ENCODE results near the gene RDH14.

Gene RDH14

DNA sequence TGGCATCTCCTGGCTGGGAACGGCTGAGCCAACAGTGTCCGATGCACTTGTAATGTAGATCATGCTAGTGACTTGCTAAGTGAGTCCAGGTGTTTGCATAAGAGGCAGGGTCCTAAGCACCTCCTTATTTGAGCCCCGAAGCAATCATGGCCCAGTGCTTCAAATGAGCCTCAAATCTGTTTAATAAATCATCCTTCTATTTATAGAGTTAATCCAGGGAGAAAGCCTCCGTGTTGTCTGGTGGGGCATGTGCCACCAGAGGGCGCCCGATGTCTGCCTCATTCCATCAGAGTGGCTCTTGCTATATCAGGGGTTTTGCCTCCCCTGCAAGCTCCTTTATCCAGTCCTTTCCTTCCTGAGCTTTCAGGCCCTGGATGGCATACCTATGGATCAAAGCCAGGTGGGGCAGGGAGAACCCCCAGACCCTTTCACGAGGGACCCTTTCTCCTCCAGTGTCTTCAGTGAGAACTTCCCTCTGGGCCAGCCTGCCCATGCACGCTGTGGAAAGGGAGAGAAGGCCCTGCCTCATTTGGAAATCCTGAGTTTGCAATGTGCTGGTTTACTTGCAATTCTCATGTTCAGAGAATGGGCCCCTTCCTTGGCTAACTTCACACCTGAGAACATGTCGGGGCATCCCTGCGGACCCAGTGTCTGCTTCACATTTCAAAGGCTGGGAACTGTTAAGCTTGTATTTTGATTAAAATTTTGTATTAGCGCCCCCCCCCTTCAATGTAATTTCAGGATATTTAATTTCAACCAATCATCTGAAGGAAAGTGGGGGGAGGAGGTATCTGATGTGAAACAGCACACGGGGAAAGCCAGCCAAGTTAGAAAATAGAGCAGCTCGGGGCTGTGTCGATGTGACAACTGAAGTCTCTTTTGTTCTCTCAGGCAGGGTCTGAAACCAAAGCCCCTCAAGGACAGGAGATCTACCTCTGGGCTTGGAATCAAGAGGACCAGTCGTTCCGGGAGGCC is 39.7 kb downstream of the RDH14 start:
- peak; percentile 78 for DNase-seq

DNA sequence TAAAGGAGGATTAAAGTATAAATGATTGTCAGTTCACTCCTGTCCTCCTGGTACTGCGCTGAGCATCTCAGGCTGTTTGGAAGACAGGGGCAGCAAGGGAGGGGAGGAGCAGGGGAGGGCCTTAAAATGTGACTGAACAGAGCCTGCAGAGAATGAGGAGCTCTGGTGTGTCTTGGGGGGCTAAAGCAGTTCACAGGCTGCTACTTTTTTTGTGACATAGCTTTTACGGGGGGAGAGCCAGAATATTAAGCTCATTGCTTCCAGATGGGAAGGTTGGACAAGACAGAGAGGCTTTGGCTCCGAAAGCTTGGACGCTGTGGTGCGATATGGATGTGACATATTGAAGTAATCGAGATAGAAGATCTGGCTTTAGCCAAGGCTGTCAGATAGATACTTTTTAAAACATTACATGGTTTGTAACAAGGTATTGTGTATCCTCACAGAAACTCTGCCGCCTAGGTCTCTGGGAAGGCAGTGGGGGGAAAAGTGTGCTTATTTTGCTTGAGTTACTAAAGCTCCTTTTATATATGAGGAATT is 40.5 kb downstream of the RDH14 start:
- no peak for DNase-seq

DNA sequence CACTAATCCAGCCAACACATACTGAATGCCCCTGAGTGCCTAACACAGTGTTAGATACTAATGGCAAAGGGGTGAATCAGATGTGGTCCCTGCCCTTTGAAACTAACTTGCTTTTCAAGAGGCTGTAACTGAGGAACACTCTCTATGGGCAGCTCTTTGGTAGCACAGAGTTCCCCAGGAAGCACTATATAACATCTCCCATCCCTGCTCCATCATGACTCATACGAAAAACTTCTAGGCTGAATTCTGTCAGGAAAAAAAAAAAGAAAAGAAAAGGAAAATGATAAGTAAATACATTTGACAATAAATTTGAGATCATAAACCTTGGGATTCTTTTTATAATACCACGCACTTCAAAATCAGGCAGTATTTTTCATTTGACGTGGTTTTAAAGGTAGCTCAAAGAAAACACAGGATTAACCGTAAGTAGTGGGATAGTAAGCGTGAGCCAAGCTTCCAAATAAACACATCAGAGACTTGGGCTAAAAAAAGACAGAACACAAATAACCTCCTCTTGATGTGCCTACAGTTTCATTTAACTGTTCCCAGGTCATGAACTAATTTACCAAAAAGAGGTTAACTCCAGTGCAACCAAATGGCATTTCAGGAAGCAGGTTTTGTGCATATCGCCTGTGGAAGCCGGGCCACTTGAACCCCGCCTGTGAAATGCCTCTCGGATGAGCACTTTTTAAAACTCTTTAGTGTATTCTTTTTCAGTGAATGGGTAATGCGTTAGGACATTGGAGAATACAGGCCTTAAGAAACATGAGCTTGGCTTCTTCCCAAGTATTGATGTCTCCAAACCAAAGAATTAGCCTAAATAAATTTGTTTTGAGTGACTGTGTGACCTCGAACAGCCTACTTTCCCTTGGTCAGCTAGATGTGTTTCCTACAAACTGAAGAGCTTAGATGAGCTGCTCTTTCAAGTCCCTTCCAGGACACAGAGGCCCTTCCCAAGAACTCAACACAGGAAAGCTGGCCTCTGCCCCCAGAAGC is 42.0 kb downstream of the RDH14 start:
- peak; percentile 61 for DNase-seq

DNA sequence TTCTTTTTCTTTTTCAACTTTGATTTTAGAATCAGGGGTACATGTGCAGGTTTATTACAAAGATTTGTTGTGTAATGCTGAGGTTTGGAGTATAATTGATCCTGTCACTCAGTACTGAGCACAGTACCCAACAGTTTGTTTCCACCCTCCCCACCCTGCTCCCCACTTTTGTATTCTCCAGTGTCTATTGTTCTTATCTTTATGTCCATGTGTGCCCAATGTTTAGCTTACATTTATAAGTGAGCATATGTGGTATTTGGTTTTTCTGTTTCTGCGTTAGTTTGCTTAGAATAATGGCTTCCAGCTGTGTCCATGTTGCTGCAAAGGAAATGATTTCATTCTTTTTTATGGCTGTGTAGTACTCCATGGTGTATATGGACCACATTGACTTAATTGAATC is 43.1 kb downstream of the RDH14 start:
- DNase-seq = no peak

DNA sequence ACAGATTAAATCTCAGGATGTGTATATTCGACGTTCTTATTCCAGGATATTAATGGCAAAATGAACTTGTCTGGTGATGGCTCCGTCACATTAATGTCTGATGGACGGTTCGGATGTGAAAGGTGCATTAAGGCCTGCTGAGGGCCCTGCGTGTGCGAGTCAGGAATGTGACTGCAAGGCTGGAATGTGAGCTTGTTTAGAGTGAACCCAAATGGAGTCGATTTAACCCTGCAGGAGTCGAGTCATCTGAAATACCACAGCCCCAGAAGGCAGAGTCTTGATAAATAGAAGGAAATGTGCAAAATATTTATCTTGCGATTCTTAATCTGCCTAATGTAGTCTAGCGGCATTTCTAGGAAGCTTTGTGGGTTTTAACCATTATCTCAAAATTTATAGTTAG is 44.3 kb downstream of the RDH14 start:
- peak; percentile 75 for DNase-seq

DNA sequence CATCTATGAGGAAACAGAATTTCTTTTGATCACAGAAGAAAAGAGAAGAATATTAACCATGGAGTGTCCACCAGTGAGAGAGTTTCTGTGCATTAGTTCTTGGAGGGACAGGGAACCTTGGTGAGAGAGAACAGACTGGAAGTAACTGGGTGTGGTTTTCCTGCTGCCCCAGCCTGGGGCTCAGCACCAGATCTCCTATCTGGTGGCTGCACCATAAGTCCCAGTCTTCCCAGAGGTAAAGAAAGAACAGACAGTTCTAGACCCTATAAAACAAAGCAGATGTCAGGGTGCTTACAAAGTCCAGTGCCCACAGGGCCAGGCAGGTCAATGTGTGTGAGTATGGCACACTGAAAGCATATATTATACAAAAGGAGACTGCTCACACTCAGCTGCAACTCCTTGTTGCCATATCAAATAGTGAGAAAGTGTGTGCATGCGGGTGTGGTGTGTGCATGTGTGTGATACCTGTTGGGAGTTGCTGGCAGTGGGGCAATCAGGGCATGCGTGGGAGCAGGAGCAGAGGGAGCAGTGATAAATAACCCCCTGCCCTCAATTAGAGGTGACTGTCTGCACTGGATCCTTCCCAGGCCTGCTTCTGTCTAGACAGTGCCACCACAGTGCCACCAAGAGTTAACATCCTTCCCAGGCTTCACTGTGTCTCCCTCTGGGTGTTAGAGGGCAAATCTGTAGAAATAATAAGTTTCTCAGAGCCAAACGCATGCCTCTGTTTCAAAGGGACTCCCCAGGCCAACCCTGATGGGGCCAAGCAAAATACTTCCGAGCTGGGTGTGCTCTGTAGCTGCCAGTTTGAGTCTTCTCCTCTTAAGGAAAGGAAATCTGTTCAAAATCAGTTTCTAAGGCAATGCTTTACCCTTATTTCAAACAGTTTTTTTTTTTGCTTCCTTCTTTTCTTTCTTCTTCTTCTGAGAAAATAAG is 45.7 kb downstream of the RDH14 start:
- peak; percentile 31 for DNase-seq

DNA sequence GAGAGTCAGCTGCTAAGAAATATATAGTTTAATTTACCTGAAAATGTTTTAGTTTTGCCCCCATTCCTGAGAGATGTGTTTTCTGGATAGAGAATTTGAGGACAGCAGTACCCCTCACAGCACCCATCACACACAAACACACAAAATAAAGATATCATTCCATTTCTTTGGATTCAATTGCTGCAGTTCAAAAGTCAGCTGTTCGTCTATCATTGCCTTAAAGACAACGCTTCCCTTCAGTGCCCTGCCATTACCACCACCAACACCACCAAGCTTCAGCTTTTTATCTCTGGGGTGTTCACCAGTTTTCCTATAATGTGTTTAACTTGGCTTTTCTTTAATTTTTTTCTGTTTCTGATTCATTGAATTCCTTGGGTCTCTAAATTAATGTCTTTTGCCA is 49.7 kb downstream of the RDH14 start:
- DNase-seq = no peak

DNA sequence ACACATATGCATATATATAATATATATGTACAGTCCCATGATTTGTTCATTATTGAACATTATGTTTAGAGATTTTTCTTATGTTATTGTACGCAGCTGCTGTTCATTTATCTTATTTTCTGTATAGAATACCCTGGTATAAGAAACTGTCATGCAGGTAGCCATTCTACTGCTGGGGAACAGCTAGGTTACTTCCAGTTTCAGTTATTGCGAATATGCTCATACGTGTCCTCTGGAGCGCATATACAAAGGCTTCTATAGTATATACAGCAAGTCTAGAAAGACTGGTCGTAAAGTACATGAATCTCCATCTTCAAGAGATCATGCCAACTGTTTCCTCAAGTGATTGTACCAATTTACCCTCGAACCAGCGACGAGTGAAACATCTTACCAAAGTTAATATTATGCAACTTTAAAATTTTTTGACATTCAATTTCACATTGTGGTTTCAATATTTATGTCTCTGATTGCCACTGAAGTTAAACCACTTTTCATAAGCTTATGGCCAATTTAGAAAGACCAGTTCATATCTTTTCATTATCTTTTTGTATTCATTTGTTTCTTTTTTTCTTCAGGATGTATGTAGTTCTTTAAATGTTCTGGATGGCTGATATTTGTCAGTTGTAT is 53.5 kb downstream of the RDH14 start:
- DNase-seq = no peak

DNA sequence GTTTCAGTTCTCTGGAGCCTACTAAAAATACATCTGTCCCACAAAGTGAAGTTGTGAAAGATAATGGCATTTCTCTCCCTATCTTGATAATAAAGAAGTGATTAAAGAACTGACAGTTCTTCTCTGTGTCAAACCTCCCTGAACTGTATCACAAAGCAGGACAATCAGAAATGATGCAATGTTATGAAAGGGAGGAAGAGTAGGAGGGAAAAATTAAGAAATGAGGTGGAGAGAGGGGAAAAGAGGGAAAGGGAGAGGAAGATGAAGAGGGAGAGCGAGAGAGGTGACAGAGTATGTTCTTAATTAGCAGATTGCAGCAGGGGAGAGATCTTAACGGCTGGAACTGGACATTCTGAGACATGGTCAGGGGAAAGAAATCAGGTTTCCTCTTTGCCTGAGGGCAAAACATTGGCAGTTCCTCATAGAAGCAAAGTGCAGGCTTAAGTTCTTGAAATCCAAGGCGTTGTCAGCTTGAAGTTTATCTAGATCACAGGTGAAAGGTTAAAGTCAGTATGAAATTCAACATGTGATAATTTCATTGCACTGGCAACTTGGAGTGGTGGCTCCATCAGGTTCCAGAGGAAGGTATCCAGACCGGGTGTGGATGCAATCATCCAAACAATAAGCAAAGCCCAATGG is 54.6 kb downstream of the RDH14 start:
- no peak for DNase-seq

Data from fibroblast of skin of scalp (primary cell).